ENCODE measurements around the gene IZUMO4.

The IZUMO4 gene

DNA sequence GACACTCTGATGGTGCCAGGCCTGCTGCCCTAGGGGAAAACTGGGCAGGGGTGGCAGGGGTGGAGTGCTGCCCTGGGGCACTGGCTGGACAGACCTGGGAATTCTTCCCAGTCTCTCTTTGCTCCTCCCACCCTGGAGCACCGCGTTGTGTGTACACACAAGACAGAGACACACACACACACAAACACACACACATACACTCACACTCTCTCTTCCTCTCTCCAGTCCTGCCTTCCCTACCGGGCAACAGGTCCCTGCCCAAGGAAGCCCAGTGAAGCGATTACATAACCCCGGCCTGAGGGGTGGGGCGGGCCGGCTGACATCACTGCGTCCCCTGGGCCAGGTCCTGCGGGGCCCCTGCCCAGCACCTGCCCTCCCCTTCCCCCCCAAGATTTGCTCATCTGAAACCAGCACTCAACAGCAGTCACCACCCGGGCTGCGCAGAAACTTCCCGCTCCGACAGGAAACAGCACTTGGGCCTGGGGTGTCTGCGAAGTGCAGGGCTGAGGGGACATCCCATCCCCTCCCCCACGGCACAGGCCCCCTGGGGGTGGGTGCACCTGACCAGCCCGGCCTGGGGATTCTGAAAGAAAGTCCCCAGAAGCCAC lies 46.9 kb upstream of the IZUMO4 start:
- DNase-seq (ENCODE audit: low read depth), result no peak
- H3K4me3 ChIP-seq (ENCODE audit: low read depth, low read length), result peak overlapping the region; percentile 97
- TF ChIP-seq, protein P1, sequence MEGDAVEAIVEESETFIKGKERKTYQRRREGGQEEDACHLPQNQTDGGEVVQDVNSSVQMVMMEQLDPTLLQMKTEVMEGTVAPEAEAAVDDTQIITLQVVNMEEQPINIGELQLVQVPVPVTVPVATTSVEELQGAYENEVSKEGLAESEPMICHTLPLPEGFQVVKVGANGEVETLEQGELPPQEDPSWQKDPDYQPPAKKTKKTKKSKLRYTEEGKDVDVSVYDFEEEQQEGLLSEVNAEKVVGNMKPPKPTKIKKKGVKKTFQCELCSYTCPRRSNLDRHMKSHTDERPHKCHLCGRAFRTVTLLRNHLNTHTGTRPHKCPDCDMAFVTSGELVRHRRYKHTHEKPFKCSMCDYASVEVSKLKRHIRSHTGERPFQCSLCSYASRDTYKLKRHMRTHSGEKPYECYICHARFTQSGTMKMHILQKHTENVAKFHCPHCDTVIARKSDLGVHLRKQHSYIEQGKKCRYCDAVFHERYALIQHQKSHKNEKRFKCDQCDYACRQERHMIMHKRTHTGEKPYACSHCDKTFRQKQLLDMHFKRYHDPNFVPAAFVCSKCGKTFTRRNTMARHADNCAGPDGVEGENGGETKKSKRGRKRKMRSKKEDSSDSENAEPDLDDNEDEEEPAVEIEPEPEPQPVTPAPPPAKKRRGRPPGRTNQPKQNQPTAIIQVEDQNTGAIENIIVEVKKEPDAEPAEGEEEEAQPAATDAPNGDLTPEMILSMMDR (IDR thresholded peaks at IDR 0.05; ENCODE audit: low read depth, low read length, missing control alignments), result no peak

DNA sequence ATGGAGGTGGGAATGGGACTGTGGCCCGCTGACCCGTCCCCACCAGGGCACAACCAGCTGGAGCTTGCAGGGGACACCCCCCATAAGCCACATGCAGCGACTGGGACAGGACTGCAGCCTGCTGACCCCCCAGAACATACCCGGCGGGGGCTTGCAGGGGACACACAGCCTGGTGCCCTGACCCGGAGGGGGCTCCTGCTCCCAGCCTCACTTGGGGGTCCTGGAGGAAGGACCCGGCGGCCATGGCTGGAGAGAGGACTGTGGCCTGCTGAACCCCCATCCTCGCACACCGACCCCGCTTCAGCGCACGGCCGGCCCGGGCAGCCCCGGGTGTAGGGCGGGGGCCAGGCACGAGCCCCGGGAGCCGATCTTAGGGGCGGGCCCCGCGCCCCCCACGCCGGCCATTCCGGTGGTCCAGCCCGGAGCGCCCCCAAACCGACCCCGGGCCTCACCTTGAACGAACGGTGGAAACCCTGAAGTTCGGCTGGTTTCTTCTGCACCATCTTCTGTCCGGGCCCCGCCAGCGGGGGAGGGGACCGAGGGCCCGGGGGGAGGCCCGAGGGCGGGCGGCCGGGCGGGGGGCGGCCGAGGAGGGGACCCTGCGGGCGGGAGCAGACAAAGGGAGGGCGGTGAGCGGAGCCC lies 46.2 kb upstream of the IZUMO4 start:
- DNase-seq (ENCODE audit: low read depth), result no peak
- H3K4me3 ChIP-seq (ENCODE audit: low read depth, low read length), result peak overlapping the region; percentile 97
- TF ChIP-seq, protein P1 (IDR thresholded peaks at IDR 0.05; ENCODE audit: low read depth, low read length, missing control alignments), result no peak

DNA sequence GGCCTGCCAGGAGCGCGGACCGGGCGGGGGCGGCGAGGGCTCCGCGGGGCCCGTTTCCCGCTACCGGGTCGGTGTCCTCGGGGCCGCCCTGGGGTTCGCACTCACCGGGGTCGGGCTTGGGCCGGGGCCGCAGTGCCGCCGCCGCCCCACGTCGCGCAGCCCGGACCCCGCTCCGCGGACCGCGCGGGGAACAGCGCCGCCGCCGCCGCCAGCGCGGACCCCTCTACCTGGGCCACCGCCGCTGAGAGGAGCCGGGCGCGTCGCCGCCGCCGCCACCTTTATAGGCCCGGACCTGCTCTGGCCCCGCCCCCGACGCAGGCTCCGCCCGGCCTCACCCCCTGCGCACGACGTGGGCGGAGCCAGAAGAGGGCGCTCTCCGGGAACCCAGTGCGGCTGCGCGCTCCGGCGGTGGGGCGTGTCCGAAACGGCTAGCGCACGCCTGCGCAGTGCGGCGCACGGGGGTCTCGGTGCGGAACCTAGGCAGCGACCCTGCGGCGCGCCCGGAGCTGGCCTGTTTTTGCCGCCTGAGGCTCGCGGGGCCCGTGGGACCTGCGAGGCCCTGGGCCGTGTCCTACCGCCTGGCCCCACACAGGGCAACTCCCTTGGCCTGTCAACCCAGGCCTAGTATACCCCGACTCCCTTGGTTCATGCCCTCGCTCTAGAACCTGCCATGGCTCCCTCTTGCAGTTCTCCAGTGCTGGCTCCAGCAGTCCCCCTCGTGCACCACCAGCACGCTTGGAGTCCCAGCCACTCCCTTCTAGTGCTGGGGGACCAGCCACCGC lies 45.5 kb upstream of the IZUMO4 start, which contains the start of gene MKNK2:
MKNK2 (minus strand) TSS at position 254 of the 782 bp plus-strand sequence. CDS start 393 bp downstream, outside the sequence.
- TF ChIP-seq, protein P1 (IDR thresholded peaks at IDR 0.05; ENCODE audit: low read depth, low read length, missing control alignments), result peak; percentile 52
- peak within 1 kb of the TSS; percentile 97 for H3K4me3 ChIP-seq (ENCODE audit: low read depth, low read length)
- no peak for DNase-seq (ENCODE audit: low read depth)

DNA sequence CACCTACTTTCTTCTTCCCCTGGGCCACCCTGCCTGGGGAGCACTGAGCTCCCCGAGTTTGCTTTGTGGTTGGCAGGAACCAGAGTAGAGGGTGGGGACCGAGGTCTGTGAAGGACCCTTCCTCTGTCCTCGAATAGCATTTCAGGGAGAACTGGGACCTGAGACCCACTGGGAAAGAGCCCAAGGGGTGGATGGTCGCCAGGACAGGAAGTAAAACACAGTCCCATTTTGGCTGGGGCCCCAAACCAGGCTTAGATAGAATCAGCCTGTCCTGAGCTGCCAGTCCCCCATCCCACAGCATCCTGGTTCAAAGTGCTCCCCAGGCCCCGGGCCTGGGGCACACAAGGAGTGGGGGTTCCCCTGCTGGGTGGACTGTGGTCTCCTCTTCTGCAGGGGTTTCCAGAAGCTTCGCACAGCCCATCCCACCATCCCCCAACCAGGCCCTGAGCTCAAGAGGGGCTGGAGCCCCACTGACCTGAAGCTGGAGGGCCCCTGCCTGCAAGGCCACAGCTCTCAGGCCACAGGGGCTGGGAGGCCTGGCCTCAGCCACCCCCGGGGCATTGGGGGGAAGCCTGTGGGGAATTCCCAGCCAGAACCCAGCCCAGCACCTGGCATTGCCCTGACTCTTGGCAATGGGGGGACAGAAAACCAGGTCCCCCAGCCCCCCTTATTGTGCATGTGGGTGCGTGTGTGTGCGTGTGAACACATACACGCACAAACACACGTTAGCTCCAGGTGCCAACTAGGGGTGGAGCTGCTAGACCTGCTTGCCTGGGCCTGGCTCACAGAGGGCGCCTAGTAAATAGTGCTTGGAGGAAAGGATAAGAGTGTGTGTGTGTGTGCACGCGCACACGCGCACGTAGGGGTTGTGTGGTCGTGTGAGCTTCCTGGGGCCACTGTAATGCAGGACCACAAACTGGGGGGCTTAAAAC lies 44.7 kb upstream of the IZUMO4 start:
- TF ChIP-seq, protein P1 (IDR thresholded peaks at IDR 0.05; ENCODE audit: low read depth, low read length, missing control alignments), result no peak
- DNase-seq (ENCODE audit: low read depth), result no peak
- H3K4me3 ChIP-seq (ENCODE audit: low read depth, low read length), result peak overlapping the region; percentile 51

DNA sequence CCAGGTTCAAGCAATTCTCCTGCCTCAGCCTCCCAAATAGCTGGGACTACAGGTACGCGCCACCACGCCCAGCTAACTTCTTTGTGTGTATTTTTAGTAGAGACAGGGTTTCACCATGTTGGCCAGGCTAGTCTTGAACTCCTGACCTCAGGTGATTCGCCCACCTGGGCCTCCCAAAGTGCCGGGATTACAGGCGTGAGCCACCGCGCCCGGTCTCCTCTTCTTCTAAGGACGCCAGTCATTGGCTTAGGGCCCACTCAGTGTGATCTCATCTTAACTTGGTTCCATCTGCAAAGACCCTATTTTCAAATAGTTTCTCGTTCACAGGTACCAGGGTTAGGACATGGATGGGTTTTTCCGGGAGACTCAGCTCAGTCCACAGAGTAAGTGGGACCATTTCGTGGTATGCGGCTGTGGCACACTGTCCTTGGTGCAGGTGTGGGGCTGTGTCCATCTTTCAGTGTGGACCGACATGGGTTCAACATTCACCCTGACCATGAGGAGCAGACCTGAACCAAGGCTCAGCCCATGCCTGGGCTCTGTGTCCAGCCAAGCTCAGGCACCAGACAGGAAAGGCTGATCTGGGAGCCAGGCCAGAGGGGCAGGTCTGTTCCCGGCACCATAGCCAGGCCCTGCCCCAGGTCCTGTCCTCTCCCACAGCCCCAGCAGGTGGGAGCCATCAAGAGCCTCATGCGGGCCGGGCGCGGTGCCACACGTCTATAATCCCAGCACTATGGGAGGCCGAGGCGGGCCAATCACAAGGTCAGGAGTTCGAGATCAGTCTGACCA lies 42.9 kb upstream of the IZUMO4 start:
- no peak for DNase-seq (ENCODE audit: low read depth)
- TF ChIP-seq, protein P1 (IDR thresholded peaks at IDR 0.05; ENCODE audit: low read depth, low read length, missing control alignments), result no peak
- no peak overlapping the region for H3K4me3 ChIP-seq (ENCODE audit: low read depth, low read length)

DNA sequence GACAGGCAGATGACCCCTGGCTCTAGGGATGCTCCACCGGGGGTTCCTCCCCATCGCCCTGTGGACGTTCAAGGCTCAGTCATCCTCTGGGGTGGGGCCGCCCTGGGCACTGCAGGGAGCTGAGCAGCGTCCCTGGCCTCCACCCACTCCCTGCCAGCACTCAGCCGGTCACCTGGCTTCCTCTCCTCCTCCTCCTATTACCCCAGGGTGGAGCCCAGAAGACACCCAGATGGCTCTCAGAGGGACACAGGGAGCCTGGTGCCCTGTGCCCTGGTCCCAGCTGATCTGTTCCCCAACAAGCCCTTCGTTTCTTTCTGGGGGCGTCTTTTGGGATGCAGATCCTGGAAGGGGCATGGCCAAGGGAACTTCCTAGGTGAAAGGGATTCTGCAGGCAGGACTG lies 42.0 kb upstream of the IZUMO4 start:
- TF ChIP-seq, protein P1 (IDR thresholded peaks at IDR 0.05; ENCODE audit: low read depth, low read length, missing control alignments), result no peak
- no peak for DNase-seq (ENCODE audit: low read depth)
- no peak overlapping the region for H3K4me3 ChIP-seq (ENCODE audit: low read depth, low read length)
